ENCODE measurements around the gene BBS2. TPM values are rescaled to one million over a fixed set of nuclear protein-coding genes. Genes with fewer than 3 reads are reported as not detected.
A peak's percentile ranks its signal among the peaks of the same experiment; 100 is the strongest.

The BBS2 gene
- total RNA-seq, 1 donor from 2014 or later: 29.4 TPM

GRCh38 chr16:56450275-56450985 is 69.4 kb downstream of the BBS2 start:
- H3K4me1 ChIP-seq: peaks cover 23 to 26% of the 10 kb centered on the region in 2 donors
- intact Hi-C loops (cut with DNase I): loop anchor here (2.0 to 5.0 kb wide), 2 partner anchors 26 to 157 kb away; partner anchors contain the start of genes AMFR and MT2A
- H3K27me3 ChIP-seq: no peaks in the 10 kb centered on the region
- no peak for DNase-seq (ENCODE audit: low spot score in 2 of 2)
- H3K4me3 ChIP-seq: peak overlapping the region; percentile 86 to 90
- H3K9me3 ChIP-seq: no peaks in the 10 kb centered on the region
- no peak for TF ChIP-seq CTCF (IDR thresholded peaks at IDR 0.05)
- H3K36me3 ChIP-seq: peaks cover 17 to 32% of the 10 kb centered on the region in 2 donors
- H3K27ac ChIP-seq: peak overlapping the region; percentile 84 to 92

- Histone ChIP-seq H3K36me3 (peaks cover 23 to 26% of the 10 kb centered on the region in 2 donors), H3K27me3 (no peaks in the 10 kb centered on the region), H3K27ac (no peak overlapping the region), H3K9me3 (no peaks in the 10 kb centered on the region), H3K4me3 (no peak overlapping the region), H3K4me1 (peaks cover 21 to 23% of the 10 kb centered on the region in 2 donors)
- no peak for DNase-seq (ENCODE audit: low spot score in 2 of 2)
- intact Hi-C loops (cut with DNase I): no loop called here
- TF ChIP-seq CTCF (IDR thresholded peaks at IDR 0.05): no peak
Observed at GRCh38 chr16:56448005-56448404, 71.8 kb downstream of the BBS2 start.

GRCh38 chr16:56447286-56447685 is 72.5 kb downstream of the BBS2 start:
- Histone ChIP-seq H3K36me3 (peaks cover 24 to 29% of the 10 kb centered on the region in 2 donors), H3K4me3 (no peak overlapping the region), H3K4me1 (peaks cover 14 to 17% of the 10 kb centered on the region in 2 donors), H3K27ac (no peak overlapping the region), H3K9me3 (no peaks in the 10 kb centered on the region), H3K27me3 (no peaks in the 10 kb centered on the region)
- TF ChIP-seq CTCF (IDR thresholded peaks at IDR 0.05): no peak
- intact Hi-C loops (cut with DNase I): no loop called here
- no peak for DNase-seq (ENCODE audit: low spot score in 2 of 2)

GRCh38 chr16:56438038-56438437 is 81.8 kb downstream of the BBS2 start:
- no peaks in the 10 kb centered on the region for H3K4me1 ChIP-seq
- H3K27ac ChIP-seq: no peak overlapping the region
- H3K9me3 ChIP-seq: no peaks in the 10 kb centered on the region
- H3K27me3 ChIP-seq: no peaks in the 10 kb centered on the region
- H3K4me3 ChIP-seq: no peak overlapping the region
- peaks cover 36 to 52% of the 10 kb centered on the region in 2 donors for H3K36me3 ChIP-seq
- intact Hi-C loops (cut with DNase I): no loop called here
- TF ChIP-seq CTCF (IDR thresholded peaks at IDR 0.05): no peak
- no peak for DNase-seq (ENCODE audit: low spot score in 2 of 2)

GRCh38 chr16:56436258-56436657 is 83.6 kb downstream of the BBS2 start:
- Histone ChIP-seq H3K9me3 (no peaks in the 10 kb centered on the region), H3K36me3 (peaks cover 47 to 49% of the 10 kb centered on the region in 2 donors), H3K4me3 (no peak overlapping the region), H3K4me1 (no peaks in the 10 kb centered on the region), H3K27ac (no peak overlapping the region), H3K27me3 (no peaks in the 10 kb centered on the region)
- no peak for TF ChIP-seq CTCF (IDR thresholded peaks at IDR 0.05)
- intact Hi-C loops (cut with DNase I): no loop called here
- DNase-seq (ENCODE audit: low spot score in 2 of 2): no peak

Other genes with a start within 250 kb of the BBS2 start
- 112 TPM for gene AMFR, start 94.5 kb downstream of the BBS2 start, total RNA-seq
- 5.3 TPM for gene NUDT21, start 68.7 kb downstream of the BBS2 start, total RNA-seq
- 21.9 TPM for gene OGFOD1, start 68.5 kb downstream of the BBS2 start, total RNA-seq
- not detected for gene MT4, start 45.0 kb upstream of the BBS2 start, total RNA-seq
- gene MT3, start 69.5 kb upstream of the BBS2 start, total RNA-seq: not detected
- gene MT2A, start 88.6 kb upstream of the BBS2 start, total RNA-seq: 602 TPM
- 456 TPM for gene MT1E, start 105.8 kb upstream of the BBS2 start, total RNA-seq
- gene MT1M, start 112.6 kb upstream of the BBS2 start, total RNA-seq: 105 TPM
- 183 TPM for gene MT1A, start 118.6 kb upstream of the BBS2 start, total RNA-seq
- not detected for gene MT1B, start 131.9 kb upstream of the BBS2 start, total RNA-seq
- gene MT1F, start 137.9 kb upstream of the BBS2 start, total RNA-seq: 9.8 TPM
- gene MT1G, start 148.0 kb upstream of the BBS2 start, total RNA-seq: 36.6 TPM
- not detected for gene MT1H, start 149.8 kb upstream of the BBS2 start, total RNA-seq
- gene MT1X, start 162.4 kb upstream of the BBS2 start, total RNA-seq: 2,291 TPM
- 419 TPM for gene NUP93, start 210.1 kb upstream of the BBS2 start, total RNA-seq